ENCODE measurements around the gene SZT2.
"Not testable (repeated sequence)": the region's sequence is repeated elsewhere in the genome, so short reads cannot be mapped to it uniquely, and the experiment has no call there.

Gene SZT2

DNA sequence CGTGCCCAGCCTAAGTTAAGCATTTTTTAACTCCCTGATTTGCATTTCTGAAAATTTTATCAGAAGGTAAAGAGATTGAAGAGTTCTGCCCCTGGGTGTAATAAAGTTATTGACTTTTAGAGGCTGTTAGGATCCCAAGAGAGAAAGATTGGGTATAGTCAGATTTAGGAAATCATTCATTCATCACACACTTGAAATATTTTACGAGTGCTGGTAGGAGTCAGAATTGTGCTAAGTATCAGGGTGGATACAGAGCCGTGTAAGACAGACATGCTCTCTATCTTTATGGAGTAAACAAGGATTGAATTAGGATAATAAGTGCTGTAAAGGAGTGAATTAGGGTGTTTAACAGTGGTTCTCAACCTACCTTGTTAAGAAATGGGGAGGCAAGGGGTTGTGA is 3.0 kb downstream of the SZT2 start:
- H3K4me1 Mint-ChIP-seq (ENCODE audit: low read depth), result peaks cover 46% of the 10 kb centered on the region
- peaks cover 47% of the 10 kb centered on the region for H3K36me3 Mint-ChIP-seq (ENCODE audit: low read depth)
- H3K27ac Mint-ChIP-seq, result peak overlapping the region; percentile 2
- no peaks in the 10 kb centered on the region for H3K9me3 Mint-ChIP-seq
- DNase-seq, result no peak
- H3K27me3 Mint-ChIP-seq, result no peaks in the 10 kb centered on the region
- no peak overlapping the region for H3K4me3 Mint-ChIP-seq

DNA sequence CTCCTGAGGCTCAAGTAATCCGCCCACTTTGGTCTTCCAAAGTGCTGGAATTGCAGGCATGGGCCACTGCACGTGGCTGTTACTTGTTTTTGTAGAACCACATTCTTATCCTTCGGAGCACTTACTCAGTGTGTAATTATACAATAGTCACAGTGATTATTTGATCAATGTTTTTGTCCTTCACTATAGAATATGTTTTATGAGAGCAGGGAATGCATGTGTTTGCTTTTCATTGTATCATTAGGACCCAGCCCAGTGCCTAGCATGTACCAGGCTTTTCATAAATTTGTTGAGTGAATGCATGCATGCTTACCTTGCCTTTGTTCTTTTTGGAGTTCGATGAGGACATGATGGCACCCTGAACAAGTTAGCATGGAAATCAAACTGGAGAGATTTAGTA is 5.8 kb downstream of the SZT2 start:
- Mint-ChIP-seq H3K4me3 (no peak overlapping the region), H3K36me3 (ENCODE audit: low read depth) (peaks cover 45% of the 10 kb centered on the region), H3K4me1 (ENCODE audit: low read depth) (peaks cover 26% of the 10 kb centered on the region), H3K27ac (no peak overlapping the region), H3K27me3 (no peaks in the 10 kb centered on the region), H3K9me3 (no peaks in the 10 kb centered on the region)
- DNase-seq, result no peak

DNA sequence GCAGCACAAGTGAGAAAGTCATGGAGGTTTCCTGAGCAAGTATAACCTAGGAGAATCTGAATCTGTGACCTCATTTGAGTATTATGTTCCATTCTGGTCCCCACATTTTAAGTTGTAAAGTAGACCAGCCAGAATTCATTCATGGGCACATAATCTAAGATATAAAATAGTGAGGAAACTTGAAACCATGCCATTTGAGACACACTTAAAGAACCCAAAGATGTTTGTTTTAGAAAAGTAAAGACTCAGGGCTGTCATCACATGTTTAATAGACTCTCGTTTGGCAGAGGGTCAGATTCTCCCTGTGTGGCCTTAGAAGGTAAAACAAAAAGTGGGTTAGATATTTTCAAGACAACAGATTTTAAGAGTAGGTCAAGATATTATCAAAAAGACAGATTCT is 6.4 kb downstream of the SZT2 start:
- peaks cover 20% of the 10 kb centered on the region for H3K4me1 Mint-ChIP-seq (ENCODE audit: low read depth)
- H3K27me3 Mint-ChIP-seq, result no peaks in the 10 kb centered on the region
- no peaks in the 10 kb centered on the region for H3K9me3 Mint-ChIP-seq
- no peak overlapping the region for H3K4me3 Mint-ChIP-seq
- H3K36me3 Mint-ChIP-seq (ENCODE audit: low read depth), result peaks cover 45% of the 10 kb centered on the region
- no peak overlapping the region for H3K27ac Mint-ChIP-seq
- DNase-seq, result no peak

DNA sequence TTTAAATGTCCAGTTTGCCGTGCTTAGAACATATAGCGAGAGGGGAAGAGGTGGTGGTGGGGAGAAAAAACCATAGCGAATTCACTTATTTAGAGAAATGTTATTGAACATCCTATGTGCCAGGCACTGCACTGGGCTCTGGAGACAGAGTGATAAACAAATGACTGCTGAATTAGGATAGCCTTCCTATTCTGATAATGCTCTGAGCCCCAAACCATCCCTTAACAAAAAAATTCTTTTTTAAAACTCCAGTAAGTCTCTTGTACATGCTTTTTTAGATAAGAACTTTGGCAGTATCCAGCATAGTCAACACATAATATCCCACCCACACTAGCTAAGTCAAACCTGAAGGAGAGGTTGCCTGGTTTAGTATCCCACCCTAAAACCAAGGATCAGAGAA is 8.5 kb downstream of the SZT2 start:
- Mint-ChIP-seq H3K27ac (no peak overlapping the region), H3K4me1 (ENCODE audit: low read depth) (peaks cover 13% of the 10 kb centered on the region), H3K27me3 (no peaks in the 10 kb centered on the region), H3K36me3 (ENCODE audit: low read depth) (peaks cover 57% of the 10 kb centered on the region), H3K4me3 (no peak overlapping the region), H3K9me3 (no peaks in the 10 kb centered on the region)
- DNase-seq, result no peak

DNA sequence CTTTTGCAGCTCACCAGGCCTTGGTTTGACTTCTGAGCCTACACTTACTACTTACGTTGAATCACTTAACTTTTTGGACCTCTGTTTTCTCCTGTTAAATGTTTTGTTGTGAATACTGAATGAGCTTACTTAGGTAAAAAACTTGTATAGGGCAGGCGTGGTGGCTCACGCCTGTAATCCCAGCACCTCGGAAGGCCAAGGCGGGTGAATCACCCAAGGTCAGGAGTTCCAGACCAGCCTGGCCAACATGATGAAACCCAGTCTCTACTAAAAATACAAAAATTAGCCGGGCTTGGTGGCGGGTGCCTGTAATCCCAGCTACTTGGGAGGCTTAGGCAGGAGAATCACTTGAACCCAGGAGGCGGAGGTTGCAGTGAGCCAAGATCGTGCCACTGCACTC is 10.7 kb downstream of the SZT2 start:
- DNase-seq, H3K9me3 Mint-ChIP-seq, H3K4me3 Mint-ChIP-seq, H3K27ac Mint-ChIP-seq, H3K27me3 Mint-ChIP-seq: not testable (repeated sequence)
- peaks cover 10% of the 10 kb centered on the region for H3K4me1 Mint-ChIP-seq (ENCODE audit: low read depth)
- H3K36me3 Mint-ChIP-seq (ENCODE audit: low read depth), result peaks cover 65% of the 10 kb centered on the region

DNA sequence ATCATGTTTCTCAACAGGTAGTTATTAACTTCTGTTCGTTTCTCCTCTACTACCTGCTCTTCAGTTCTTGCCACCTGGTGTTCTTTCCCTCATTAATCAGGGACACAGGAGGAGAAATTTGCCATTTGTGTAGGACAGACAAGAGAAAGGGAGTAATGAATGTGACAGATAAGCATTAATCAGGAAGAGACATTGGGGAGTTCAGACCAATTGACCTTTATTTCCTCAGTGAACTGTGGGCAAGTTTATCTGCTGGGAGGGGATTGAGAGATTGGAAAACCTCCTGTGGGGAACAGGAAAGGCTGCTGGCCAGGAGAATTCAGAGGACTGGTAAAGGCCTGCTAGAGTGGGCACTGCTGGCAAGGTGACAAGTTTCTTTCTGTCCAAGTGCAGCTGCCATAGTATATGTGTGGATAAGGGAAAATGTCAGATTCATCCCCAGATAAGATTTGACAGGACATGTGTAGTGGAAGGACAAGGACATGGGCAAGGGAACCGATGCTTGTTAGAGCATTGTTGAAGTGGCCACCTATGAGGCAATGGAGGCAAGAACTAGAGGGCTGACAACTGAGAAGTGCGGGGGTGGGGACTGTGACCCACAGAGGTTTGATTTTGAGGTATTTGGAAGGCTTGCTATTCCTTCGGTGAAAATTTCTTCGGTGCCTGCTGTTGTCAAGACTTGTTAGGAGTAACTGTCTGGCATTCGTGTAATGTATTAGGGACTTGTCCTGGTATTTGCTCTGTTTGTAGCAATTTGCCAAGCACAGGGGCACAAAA is 12.6 kb downstream of the SZT2 start:
- DNase-seq, result no peak
- Mint-ChIP-seq H3K27ac (peak overlapping the region; percentile 7), H3K4me1 (ENCODE audit: low read depth) (peaks cover 8% of the 10 kb centered on the region), H3K9me3 (no peaks in the 10 kb centered on the region), H3K4me3 (no peak overlapping the region), H3K36me3 (ENCODE audit: low read depth) (peaks cover 66% of the 10 kb centered on the region), H3K27me3 (no peaks in the 10 kb centered on the region)

DNA sequence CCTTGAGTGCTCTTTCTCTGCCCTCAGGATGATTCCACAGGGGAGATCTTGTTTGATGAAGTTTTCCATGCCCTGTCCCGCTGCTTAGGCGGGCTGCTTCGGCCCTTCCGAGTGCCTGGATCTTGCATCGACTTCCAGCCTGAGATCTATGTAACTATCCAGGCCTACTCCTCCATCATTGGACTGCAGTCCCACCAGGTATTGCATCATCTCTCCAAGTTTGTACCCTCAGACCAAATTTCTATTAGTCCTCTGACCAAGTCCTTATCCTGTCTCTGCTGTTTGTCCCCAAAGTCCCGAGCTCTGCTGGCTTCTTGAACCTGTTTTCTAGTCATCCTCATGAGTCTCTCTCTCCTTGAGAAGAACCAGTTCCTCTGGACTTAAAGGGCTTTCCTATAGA is 14.7 kb downstream of the SZT2 start:
- DNase-seq, result no peak
- H3K4me3 Mint-ChIP-seq, result no peak overlapping the region
- no peak overlapping the region for H3K27ac Mint-ChIP-seq
- H3K9me3 Mint-ChIP-seq, result no peaks in the 10 kb centered on the region
- H3K4me1 Mint-ChIP-seq (ENCODE audit: low read depth), result peaks cover 5% of the 10 kb centered on the region
- H3K36me3 Mint-ChIP-seq (ENCODE audit: low read depth), result peaks cover 73% of the 10 kb centered on the region
- no peaks in the 10 kb centered on the region for H3K27me3 Mint-ChIP-seq

DNA sequence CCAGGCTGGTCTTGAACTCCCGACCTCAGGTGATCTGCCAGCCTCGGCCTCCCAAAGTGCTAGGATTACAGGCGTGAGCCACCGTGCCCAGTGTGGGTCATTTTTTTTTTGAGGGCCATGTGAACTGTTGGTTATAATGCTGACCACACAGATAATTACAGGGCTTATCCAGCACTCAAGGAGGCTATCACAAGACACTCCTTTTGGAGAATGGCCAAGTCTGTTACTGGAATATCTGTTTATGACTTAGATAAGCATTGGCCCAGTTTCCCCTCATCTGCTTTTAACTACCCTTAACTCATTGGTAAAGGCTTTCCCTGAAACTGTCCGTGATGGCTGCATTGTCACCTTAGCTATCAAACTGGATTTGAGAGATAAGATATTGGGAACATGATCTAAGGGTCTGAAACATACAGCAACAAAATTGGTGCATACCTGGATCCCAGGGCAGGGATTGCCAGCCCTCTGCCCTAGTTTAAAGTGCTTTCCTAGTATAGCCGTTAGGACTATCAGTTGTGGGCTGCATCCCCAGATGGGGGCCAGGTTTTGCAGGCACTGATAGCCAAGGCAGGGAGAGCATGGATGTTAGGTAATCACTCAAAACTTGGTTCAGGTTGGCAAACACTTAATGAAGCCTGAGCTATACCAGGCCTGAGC is 15.6 kb downstream of the SZT2 start:
- H3K27me3 Mint-ChIP-seq, result no peaks in the 10 kb centered on the region
- no peak for DNase-seq
- peaks cover 5% of the 10 kb centered on the region for H3K4me1 Mint-ChIP-seq (ENCODE audit: low read depth)
- no peak overlapping the region for H3K27ac Mint-ChIP-seq
- no peak overlapping the region for H3K4me3 Mint-ChIP-seq
- peaks cover 79% of the 10 kb centered on the region for H3K36me3 Mint-ChIP-seq (ENCODE audit: low read depth)
- no peaks in the 10 kb centered on the region for H3K9me3 Mint-ChIP-seq

DNA sequence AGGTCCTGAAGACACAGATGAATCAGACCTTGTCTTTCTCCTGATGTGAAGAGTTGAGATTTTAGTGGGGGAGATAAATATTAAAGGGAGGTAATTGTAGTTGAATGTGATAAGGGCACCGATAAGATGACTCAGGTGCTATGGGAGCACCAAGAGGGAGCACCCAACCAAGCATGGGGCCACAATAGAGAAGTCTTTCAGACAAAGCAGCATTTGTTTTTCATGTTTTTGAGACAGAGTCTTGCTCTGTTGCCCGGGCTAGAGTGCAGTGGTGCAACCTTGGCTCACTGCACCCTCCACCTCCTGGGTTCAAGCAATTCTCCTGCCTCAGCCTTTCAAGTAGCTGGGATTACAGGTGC is 16.2 kb downstream of the SZT2 start:
- H3K27ac Mint-ChIP-seq, result no peak overlapping the region
- peaks cover 5% of the 10 kb centered on the region for H3K4me1 Mint-ChIP-seq (ENCODE audit: low read depth)
- H3K27me3 Mint-ChIP-seq, result no peaks in the 10 kb centered on the region
- no peaks in the 10 kb centered on the region for H3K9me3 Mint-ChIP-seq
- H3K4me3 Mint-ChIP-seq, result no peak overlapping the region
- H3K36me3 Mint-ChIP-seq (ENCODE audit: low read depth), result peaks cover 83% of the 10 kb centered on the region
- no peak for DNase-seq

DNA sequence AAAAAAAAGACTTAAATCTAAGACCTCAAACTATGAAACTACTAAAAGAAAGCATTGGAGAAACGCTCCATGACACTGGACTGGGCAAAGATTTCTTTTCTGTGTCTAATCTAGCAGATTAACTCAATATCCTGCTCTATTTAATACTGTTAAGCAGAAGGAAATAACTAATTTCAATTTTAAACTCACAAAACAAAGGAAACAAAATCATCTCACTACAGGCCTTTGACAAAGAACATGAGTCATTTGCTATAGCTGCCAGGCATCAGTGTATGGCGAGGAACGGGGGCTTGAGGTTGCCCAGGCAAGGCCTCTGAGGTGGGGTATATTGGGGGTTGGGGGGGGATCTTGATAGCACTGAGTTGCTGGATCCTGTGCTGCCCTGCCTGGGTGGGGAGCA is 20.9 kb downstream of the SZT2 start:
- no peak overlapping the region for H3K27ac Mint-ChIP-seq
- H3K4me3 Mint-ChIP-seq, result no peak overlapping the region
- no peaks in the 10 kb centered on the region for H3K9me3 Mint-ChIP-seq
- no peaks in the 10 kb centered on the region for H3K4me1 Mint-ChIP-seq (ENCODE audit: low read depth)
- H3K36me3 Mint-ChIP-seq (ENCODE audit: low read depth), result peaks cover 72% of the 10 kb centered on the region
- DNase-seq, result no peak
- H3K27me3 Mint-ChIP-seq, result no peaks in the 10 kb centered on the region

DNA sequence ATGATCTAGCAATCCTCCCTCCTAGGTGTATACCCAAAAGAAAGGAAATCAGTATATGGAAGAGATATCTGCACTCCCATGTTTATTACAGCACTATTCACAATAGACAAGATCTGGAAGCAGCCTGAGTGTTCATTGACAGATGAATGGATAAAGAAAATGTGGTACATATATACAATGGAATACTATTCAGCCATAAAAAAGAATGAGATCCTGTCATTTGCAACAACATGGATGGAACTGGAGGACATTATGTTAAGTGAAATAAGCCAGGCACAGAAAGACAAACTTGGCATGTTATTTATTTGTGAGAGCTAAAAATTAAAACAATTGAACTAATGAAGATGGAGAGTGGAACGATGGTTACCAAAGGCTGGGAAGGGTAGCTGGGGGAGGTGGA is 23.7 kb downstream of the SZT2 start:
- H3K9me3 Mint-ChIP-seq, result not testable (repeated sequence)

DNA sequence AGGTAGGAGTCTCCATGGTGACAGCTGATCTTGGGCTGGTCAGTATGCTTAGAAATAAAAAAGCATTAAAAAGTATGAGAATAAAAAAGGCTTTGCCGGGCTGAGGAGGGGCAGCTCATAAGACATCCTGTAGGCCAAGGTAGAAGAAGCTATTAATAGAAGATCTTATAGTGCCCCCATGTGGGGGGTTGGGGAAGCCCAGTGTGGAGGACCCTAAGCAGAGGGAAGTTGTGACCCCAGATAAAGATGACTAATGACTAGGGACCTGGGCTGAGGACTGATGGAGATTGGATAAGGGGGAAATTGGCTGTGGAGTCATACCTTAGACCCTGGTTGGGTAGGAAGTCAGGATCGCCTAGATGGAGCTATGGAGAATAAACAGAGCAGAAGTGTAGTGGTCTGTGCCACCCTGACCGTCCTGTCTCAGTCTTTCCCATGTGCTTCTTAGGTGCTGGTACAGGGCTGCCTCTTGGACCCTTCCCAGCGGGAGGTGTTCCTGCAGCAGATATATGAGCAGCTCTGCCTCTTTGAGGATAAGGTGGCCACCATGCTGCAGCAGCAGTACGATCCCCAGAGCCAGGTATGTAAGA is 25.0 kb downstream of the SZT2 start:
- peaks cover 43% of the 10 kb centered on the region for H3K36me3 Mint-ChIP-seq (ENCODE audit: low read depth)
- H3K4me3 Mint-ChIP-seq, result no peak overlapping the region
- H3K27me3 Mint-ChIP-seq, result no peaks in the 10 kb centered on the region
- H3K4me1 Mint-ChIP-seq (ENCODE audit: low read depth), result peaks cover 2% of the 10 kb centered on the region
- peak; percentile 63 for DNase-seq
- no peaks in the 10 kb centered on the region for H3K9me3 Mint-ChIP-seq
- H3K27ac Mint-ChIP-seq, result peak overlapping the region; percentile 35

More for the DNA sequence above, 23.7 kb downstream of the SZT2 start:
- not testable (repeated sequence) for H3K27me3 Mint-ChIP-seq; H3K4me3 Mint-ChIP-seq; DNase-seq; H3K27ac Mint-ChIP-seq; H3K4me1 Mint-ChIP-seq (ENCODE audit: low read depth)
- peaks cover 49% of the 10 kb centered on the region for H3K36me3 Mint-ChIP-seq (ENCODE audit: low read depth)

DNA sequence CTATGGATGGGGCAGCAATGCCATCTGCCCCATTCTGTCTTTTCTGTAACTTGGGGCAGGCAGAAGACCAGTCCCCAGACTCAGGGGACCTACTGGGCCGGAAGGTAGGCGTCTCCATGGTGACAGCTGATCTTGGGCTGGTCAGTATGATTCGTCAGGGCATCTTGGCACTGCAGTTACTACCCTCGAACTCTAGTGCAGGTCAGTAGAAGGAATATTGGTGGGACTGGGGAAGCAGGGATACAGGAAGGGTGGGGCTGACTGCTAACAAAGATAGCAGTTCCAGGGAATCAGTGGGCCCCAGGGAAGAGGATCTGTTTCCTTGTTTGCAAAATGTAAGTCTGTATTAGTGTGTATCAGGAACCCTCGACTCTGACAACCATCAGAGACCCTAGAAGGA is 26.2 kb downstream of the SZT2 start:
- Mint-ChIP-seq H3K9me3 (no peaks in the 10 kb centered on the region), H3K36me3 (ENCODE audit: low read depth) (peaks cover 44% of the 10 kb centered on the region), H3K27me3 (no peaks in the 10 kb centered on the region), H3K4me1 (ENCODE audit: low read depth) (peaks cover 3% of the 10 kb centered on the region), H3K4me3 (no peak overlapping the region), H3K27ac (no peak overlapping the region)
- no peak for DNase-seq

DNA sequence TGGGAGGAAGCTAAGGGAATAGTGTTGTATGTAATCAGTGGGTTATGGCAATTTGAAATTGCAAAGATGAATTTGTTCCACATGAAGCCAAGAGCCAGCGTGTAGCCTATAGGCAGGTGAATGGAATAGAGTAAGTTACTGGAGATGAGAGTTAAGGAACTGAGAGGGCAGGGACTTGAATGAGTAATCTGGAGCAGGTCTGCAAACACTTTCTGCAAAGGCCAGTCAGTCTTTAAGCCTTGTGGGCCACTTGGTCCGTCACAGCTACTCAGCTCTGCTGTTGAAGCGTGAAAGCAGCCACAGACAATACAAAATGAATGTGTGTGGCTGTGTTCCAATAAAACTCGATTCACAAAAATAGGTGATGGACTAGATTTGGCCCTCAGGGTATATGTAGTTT is 29.2 kb downstream of the SZT2 start:
- H3K27me3 Mint-ChIP-seq, result no peaks in the 10 kb centered on the region
- H3K4me1 Mint-ChIP-seq (ENCODE audit: low read depth), result peaks cover 3% of the 10 kb centered on the region
- H3K4me3 Mint-ChIP-seq, result no peak overlapping the region
- no peak for DNase-seq
- H3K9me3 Mint-ChIP-seq, result no peaks in the 10 kb centered on the region
- no peak overlapping the region for H3K27ac Mint-ChIP-seq
- H3K36me3 Mint-ChIP-seq (ENCODE audit: low read depth), result peaks cover 53% of the 10 kb centered on the region

Measured in activated T-cell treated with anti-CD3 and anti-CD28 coated beads, Interleukin-2, amount 50 U/mL, for 24 hours (primary cell).